LNCAP (cell line): ENCODE data around the gene CEP112.

Source experiments
- CTCF ChIP-seq: fragments of 450-650 bp; IDR thresholded peaks from 2 replicates; pipeline ENCODE4 v1.5.1; 2017; ENCODE audit warnings: mild to moderate bottlenecking

CEP112 gene

GRCh38 chr17:66191593-66192377 is at the start of gene CEP112:
TSS of gene CEP112 (minus strand) at chr17:66192133.
- no peak for TF ChIP-seq CTCF

DNA sequence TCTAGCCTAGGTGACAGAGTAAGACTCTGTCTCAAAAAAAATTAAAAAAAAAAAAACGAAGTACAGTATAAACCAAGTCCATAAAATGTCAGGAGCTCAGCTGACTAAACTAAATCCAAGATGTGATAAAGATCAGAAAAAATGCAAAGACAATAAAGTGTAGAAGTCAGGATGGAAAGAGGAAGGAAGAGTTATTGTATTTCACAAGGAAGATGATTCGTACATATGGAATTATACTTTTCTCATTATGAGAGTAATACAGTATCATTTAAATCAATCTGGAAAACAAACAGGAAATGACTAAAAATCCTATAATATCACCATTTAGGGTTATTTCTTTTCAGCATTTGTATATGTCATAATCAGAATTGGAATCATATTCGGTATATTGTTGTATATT is 48.7 kb upstream of the CEP112 start:
- TF ChIP-seq CTCF = no peak

DNA sequence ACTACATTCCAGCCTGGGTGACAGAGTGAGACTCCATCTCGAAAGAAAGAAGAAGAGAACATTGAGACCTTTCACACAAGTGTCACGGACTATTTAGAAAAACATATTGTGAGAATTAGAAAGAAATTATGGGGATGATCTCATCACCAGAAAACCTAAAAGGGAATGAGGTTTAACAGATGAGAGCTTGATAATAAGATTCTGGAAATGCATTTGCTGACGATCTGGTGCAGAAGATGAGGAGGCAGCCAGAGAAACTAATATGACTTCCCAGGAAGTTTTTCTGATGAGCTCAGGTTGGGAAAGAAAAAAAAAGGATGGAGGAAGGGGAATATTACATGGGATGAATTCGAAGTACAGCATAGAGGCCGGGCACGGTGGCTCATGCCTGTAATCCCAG is 48.1 kb upstream of the CEP112 start:
- no peak for TF ChIP-seq CTCF

GRCh38 chr17:66235377-66235994 is 43.6 kb upstream of the CEP112 start:
- TF ChIP-seq CTCF = no peak

GRCh38 chr17:66234611-66235010 is 42.7 kb upstream of the CEP112 start:
- no peak for TF ChIP-seq CTCF

DNA sequence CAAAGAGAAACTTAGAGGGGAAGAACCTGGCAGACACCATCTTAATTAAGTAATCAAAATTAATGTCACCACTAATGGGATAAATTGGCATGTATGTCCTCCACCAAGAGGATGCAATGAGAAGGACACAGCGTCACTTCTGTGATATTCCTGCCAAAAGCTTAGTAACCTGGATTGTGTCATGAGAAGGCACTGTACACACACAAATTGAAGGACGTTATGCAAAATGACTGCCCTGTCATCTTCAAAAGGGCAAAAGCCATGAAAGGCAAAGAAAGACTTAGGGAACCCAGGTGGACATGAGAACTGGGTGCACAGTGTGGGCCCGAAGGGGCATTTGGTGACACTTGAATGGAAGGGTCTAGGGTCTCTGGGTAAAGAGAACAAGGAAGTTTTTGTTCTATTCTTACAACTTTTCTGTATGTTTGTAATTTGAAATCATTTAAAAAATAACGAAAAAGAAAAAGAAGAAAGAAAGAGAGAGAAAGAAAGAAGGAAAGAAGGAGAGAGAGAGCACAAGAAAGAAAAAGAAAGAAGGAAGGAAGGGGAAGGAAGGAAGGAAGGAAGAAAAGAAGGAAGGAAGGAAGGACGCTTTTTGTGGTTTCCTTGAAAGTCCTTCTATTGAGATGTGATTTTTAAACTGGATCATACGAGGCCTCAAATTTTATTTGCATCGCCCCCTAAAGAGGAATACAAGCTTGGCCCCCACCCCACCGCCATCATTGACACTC is 41.3 kb upstream of the CEP112 start:
- no peak for TF ChIP-seq CTCF

DNA sequence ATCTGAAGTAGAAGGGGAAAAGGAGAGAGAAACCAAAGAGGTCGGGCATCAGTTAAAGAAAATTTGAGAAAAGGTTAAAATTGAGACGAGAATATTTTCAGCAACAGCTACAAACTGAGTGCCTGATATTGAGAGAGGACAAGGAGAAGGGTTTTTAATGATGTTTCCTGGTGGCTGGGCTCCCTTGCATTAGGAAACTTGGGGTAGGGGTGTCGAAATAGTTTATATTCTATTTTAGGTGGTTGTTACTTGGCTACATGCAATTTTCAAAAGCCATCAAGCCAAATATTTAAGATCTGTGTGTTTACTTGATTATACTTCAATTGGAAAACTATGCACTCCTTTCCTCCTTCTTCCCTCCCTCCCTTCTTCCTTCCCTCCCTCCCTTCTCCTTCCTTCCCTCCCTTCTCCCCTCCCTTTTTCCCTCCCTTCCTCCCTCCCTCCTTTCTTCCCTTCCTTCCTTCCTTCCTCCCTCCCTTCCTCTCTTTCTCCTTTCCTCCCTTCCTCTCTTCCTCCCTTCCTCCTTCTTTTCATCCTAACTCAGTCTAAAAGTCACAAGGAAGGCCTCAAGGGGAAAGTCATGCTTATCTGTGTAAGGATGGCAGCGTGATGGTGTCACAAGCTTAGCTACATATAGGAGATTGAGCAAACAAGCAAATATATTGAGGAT is 39.1 kb upstream of the CEP112 start:
- no peak for TF ChIP-seq CTCF
